CD14-positive monocyte (primary cell): Measurements from ENCODE around the gene ABI3. TPM values are rescaled to one million over a fixed set of nuclear protein-coding genes. Genes with fewer than 3 reads are reported as not detected.

Source experiments
- DNase-seq, 3 donors: peaks; one replicate each; pipeline ENCODE4 v3.0.0-alpha.2; 2011 to 2022
- H2AFZ ChIP-seq: 2 replicates; pipeline ENCODE4 v1.6.0; 2012; ENCODE audit warnings: mild to moderate bottlenecking, low read depth, low read length, inconsistent platforms; ENCODE audit not compliant: insufficient read depth, poor library complexity, severe bottlenecking
- H3K27ac ChIP-seq, 2 donors: 1 replicate in 1 of 2; 2 replicates in 1 of 2; pipeline ENCODE4 v1.5.1; 2012 to 2013; ENCODE audit warnings: low read length in 2 of 2, control low read depth in 1 of 2, inconsistent platforms in 1 of 2, low read depth in 1 of 2, mild to moderate bottlenecking in 1 of 2
- H3K27me3 ChIP-seq, 2 donors: one replicate each; pipeline versions ENCODE4 v1.6.0 to v1.6.1; 2011 to 2013; ENCODE audit warnings: low read length in 2 of 2; ENCODE audit not compliant: control insufficient read depth in 2 of 2, insufficient read depth in 2 of 2
- H3K36me3 ChIP-seq, 2 donors: replicated peaks in 1 of 2; 1 replicate in 1 of 2; 2 replicates in 1 of 2; pipeline versions ENCODE4 v1.5.1 to v1.6.1; 2012 to 2013; ENCODE audit warnings: low read length in 2 of 2, control low read depth in 1 of 2, inconsistent platforms in 1 of 2, mild to moderate bottlenecking in 1 of 2; ENCODE audit not compliant: insufficient read depth in 2 of 2, control insufficient read depth in 1 of 2
- H3K4me1 ChIP-seq, 2 donors: 1 replicate in 1 of 2; 2 replicates in 1 of 2; pipeline versions ENCODE4 v1.5.1 to v1.6.1; 2012 to 2013; ENCODE audit warnings: low read length in 2 of 2, control low read depth in 1 of 2, inconsistent platforms in 1 of 2, mild to moderate bottlenecking in 1 of 2, moderate library complexity in 1 of 2; ENCODE audit not compliant: insufficient read depth in 2 of 2, control insufficient read depth in 1 of 2
- H3K4me2 ChIP-seq: replicated peaks from 2 replicates; pipeline ENCODE3; 2012; ENCODE audit warnings: low read length, moderate library complexity, mild to moderate bottlenecking; ENCODE audit not compliant: poor library complexity, severe bottlenecking; ENCODE audit errors: extremely low read depth
- H3K4me3 ChIP-seq, 3 experiments: fragments of 200-600 bp in 1 of 3; sonication (generic) in 1 of 3; replicated peaks in 1 of 3; 1 replicate in 2 of 3; 2 replicates in 1 of 3; pipeline ENCODE4 v1.5.1; 2011 to 2013; ENCODE audit warnings: low read length in 3 of 3, mild to moderate bottlenecking in 3 of 3, control low read depth in 2 of 3, low read depth in 2 of 3, inconsistent platforms in 1 of 3, moderate library complexity in 1 of 3
- H3K79me2 ChIP-seq: 2 replicates; pipeline ENCODE4 v1.6.0; 2012; ENCODE audit warnings: mild to moderate bottlenecking, control low read depth, inconsistent platforms, low read length, moderate library complexity; ENCODE audit not compliant: insufficient read depth
- H3K9ac ChIP-seq: 2 replicates; pipeline ENCODE4 v1.6.0; 2017; ENCODE audit warnings: low read length, mild to moderate bottlenecking; ENCODE audit not compliant: insufficient read depth, poor library complexity, severe bottlenecking
- H3K9me3 ChIP-seq, 2 donors: replicated peaks in 1 of 2; 1 replicate in 1 of 2; 2 replicates in 1 of 2; pipeline versions ENCODE4 v1.5.1 to v1.6.1; 2012 to 2013; ENCODE audit warnings: low read length in 2 of 2, control low read depth in 1 of 2; ENCODE audit not compliant: control insufficient read depth in 1 of 2, insufficient read depth in 1 of 2
- H4K20me1 ChIP-seq: 2 replicates; pipeline ENCODE4 v1.6.0; 2012; ENCODE audit warnings: mild to moderate bottlenecking, low read length, control low read depth, moderate library complexity; ENCODE audit not compliant: insufficient read depth
- H3K27ac Mint-ChIP-seq, 7 donors: one replicate each; pipeline ENCODE4 v1.8.0; 2020; ENCODE audit warnings: mild to moderate bottlenecking in 7 of 7, mixed read lengths in 7 of 7, moderate library complexity in 6 of 7, inconsistent platforms in 2 of 7
- H3K27me3 Mint-ChIP-seq, 3 donors: one replicate each; pipeline ENCODE4 v1.8.0; 2021 to 2022; ENCODE audit warnings: low read depth in 3 of 3, mild to moderate bottlenecking in 3 of 3, mixed read lengths in 3 of 3, moderate library complexity in 3 of 3, inconsistent platforms in 1 of 3
- H3K36me3 Mint-ChIP-seq, 2 donors: one replicate each; pipeline ENCODE4 v1.8.0; 2020; ENCODE audit warnings: mixed read lengths in 2 of 2, inconsistent platforms in 1 of 2, mild to moderate bottlenecking in 1 of 2
- H3K4me1 Mint-ChIP-seq: one replicate; pipeline ENCODE4 v1.8.0; 2020; ENCODE audit warnings: mild to moderate bottlenecking, mixed read lengths
- H3K4me3 Mint-ChIP-seq, 2 donors: one replicate each; pipeline ENCODE4 v1.8.0; 2020; ENCODE audit warnings: mild to moderate bottlenecking in 2 of 2, mixed read lengths in 2 of 2, moderate library complexity in 1 of 2
- H3K9me3 Mint-ChIP-seq, 7 donors: one replicate each; pipeline ENCODE4 v1.8.0; 2020 to 2022; ENCODE audit warnings: mixed read lengths in 7 of 7, mild to moderate bottlenecking in 6 of 7, moderate library complexity in 6 of 7, inconsistent platforms in 2 of 7
- CTCF ChIP-seq: fragments of 200-600 bp; IDR thresholded peaks from one replicate; pipeline ENCODE4 v1.8.0; 2022; ENCODE audit warnings: antibody characterized with exemption, mild to moderate bottlenecking
- WGBS: methylation state at CpG from one replicate; pipeline ENCODE4 v1.1.5; 2013; ENCODE audit warnings: missing lambda C conversion rate; ENCODE audit not compliant: insufficient coverage; 5-methylcytosine and 5-hydroxymethylcytosine counted together
- intact Hi-C, 2 donors: fragments of 100-400 bp; cut with micrococcal nuclease; formaldehyde crosslinking; loops; one replicate each; pipeline versions ENCODE4 v1.15.0 to v1.15.1; 2023
- polyA minus RNA-seq: library from RNA; depleted of rRNA, polyadenylated mRNA; stranded (reverse); fragments of >200 nt; gene quantifications from 2 replicates; pipeline ENCODE4 v1.2.3, GENCODE V29; 2012
- polyA plus RNA-seq, 3 donors: library from polyadenylated mRNA; depleted of rRNA in 1 of 3; unstranded in 2 of 3; stranded (reverse) in 1 of 3; fragments of 300-500 nt in 2 of 3; fragments of >200 nt in 1 of 3; fragmentation: Illumina TruSeq in 2 of 3; gene quantifications; 1 replicate in 2 of 3; 2 replicates in 1 of 3; pipeline ENCODE4 v1.2.3, GENCODE V29; 2012 to 2021
- total RNA-seq, 12 experiments: library from RNA in 1 of 12; stranded (reverse) in 1 of 12; fragments of 120-200 nt in 1 of 12; gene quantifications; one replicate each; pipeline ENCODE4 v1.2.4 and lab custom pipeline; 2013 to 2026; ENCODE audit warnings: mixed read lengths in 6 of 12, inconsistent platforms in 1 of 12

The ABI3 gene
- 50.3 TPM for total RNA-seq (2013)
- polyA plus RNA-seq = 10 to 100 TPM; 43.2 to 90.6 (median 73.2) TPM
- polyA minus RNA-seq = 55.4 and 82.7 TPM in 2 replicates
- total RNA-seq (lab: John Stamatoyannopoulos, UW) = 4.9 to 86.9 (median 36.8) reads per million in 11 experiments

- H3K79me2 ChIP-seq = peaks cover 43% of the 10 kb centered on the region
- Mint-ChIP-seq H3K27ac (peak within 1 kb of the TSS; percentile 15 to 89 (median 82)), H3K4me3 (peak within 1 kb of the TSS; percentile 82 to 92), H3K9me3 (peaks cover 0 to 2% (median 0%) of the 10 kb centered on the region in 7 donors), H3K36me3 (peaks cover 20% of the 10 kb centered on the region in 2 donors), H3K27me3 (peaks cover 2 to 7% (median 3%) of the 10 kb centered on the region in 3 donors), H3K4me1 (peaks cover 74% of the 10 kb centered on the region)
- peaks cover 17% of the 10 kb centered on the region for H4K20me1 ChIP-seq
- peak within 1 kb of the TSS; percentile 60 for H2AFZ ChIP-seq
- no peaks in the 10 kb centered on the region for H3K27me3 ChIP-seq
- peak within 1 kb of the TSS; percentile 67 for H3K4me2 ChIP-seq
- H3K27ac ChIP-seq = peak within 1 kb of the TSS; percentile 34 to 87
- no peaks in the 10 kb centered on the region for H3K9me3 ChIP-seq
- H3K36me3 ChIP-seq = no peaks in the 10 kb centered on the region
- peak within 1 kb of the TSS; percentile 53 to 72 (median 57) for H3K4me3 ChIP-seq
- TF ChIP-seq CTCF = no peak
- DNase-seq = peak; percentile 63 to 80 (median 79)
- peaks cover 68 to 69% of the 10 kb centered on the region in 2 donors for H3K4me1 ChIP-seq
- WGBS = 19% methylated on average over 20 of the region's 22 CpGs
- intact Hi-C loops = no loop called here
- H3K9ac ChIP-seq = peak within 1 kb of the TSS; percentile 66
Observed at GRCh38 chr17:49210158-49211029, at the start of gene ABI3, which contains the start of gene GNGT2. Gene ABI3, plus strand, starts transcription at chr17:49210707. Its CDS starts 18 bp downstream, at chr17:49210725. Gene GNGT2, minus strand, starts transcription at chr17:49210574. Its CDS starts 3,152 bp downstream, at chr17:49207422.

GRCh38 chr17:49162866-49163265 is 47.6 kb upstream of the ABI3 start:
- Histone ChIP-seq H3K4me3 (no peak overlapping the region), H3K27ac (no peak overlapping the region), H4K20me1 (no peaks in the 10 kb centered on the region), H3K9me3 (no peaks in the 10 kb centered on the region), H3K36me3 (no peaks in the 10 kb centered on the region), H3K9ac (no peak overlapping the region), H3K27me3 (peaks cover 0 to 11% of the 10 kb centered on the region in 2 donors), H3K4me2 (no peak overlapping the region), H3K4me1 (no peaks in the 10 kb centered on the region), H3K79me2 (no peaks in the 10 kb centered on the region), H2AFZ (no peak overlapping the region)
- Mint-ChIP-seq H3K9me3 (peaks cover 0 to 9% (median 0%) of the 10 kb centered on the region in 7 donors), H3K27ac (no peak overlapping the region), H3K4me3 (no peak overlapping the region), H3K4me1 (peaks cover 1% of the 10 kb centered on the region), H3K27me3 (peaks cover 18 to 44% (median 43%) of the 10 kb centered on the region in 3 donors), H3K36me3 (no peaks in the 10 kb centered on the region)
- no peak for TF ChIP-seq CTCF
- intact Hi-C loops = no loop called here
- WGBS = 60% methylated on average over 3 of the region's 4 CpGs
- no peak for DNase-seq
